Esophagus (tissue), 2 donors: ENCODE measurements around the gene BRD7. TPM values are rescaled to one million over a fixed set of nuclear protein-coding genes. Genes with fewer than 3 reads are reported as not detected.

Experiments used
- H3K27ac ChIP-seq, 2 donors: one replicate each; pipeline ENCODE4 v1.5.1; 2013; ENCODE audit warnings: low read depth in 2 of 2, mild to moderate bottlenecking in 2 of 2, inconsistent platforms in 1 of 2, low read length in 1 of 2, moderate library complexity in 1 of 2
- H3K27me3 ChIP-seq, 2 donors: one replicate each; pipeline ENCODE4 v1.6.1; 2013; ENCODE audit warnings: low read length in 2 of 2, control low read depth in 1 of 2, mild to moderate bottlenecking in 1 of 2; ENCODE audit not compliant: insufficient read depth in 2 of 2, control insufficient read depth in 1 of 2
- H3K36me3 ChIP-seq, 2 donors: one replicate each; pipeline ENCODE4 v1.6.1; 2013; ENCODE audit warnings: low read length in 1 of 2; ENCODE audit not compliant: control insufficient read depth in 2 of 2, insufficient read depth in 2 of 2
- H3K4me1 ChIP-seq, 2 donors: one replicate each; pipeline ENCODE4 v1.6.1; 2013; ENCODE audit warnings: low read length in 1 of 2; ENCODE audit not compliant: control insufficient read depth in 2 of 2, insufficient read depth in 2 of 2
- H3K4me3 ChIP-seq, 2 donors: one replicate each; pipeline ENCODE4 v1.5.1; 2013; ENCODE audit warnings: low read length in 2 of 2, mild to moderate bottlenecking in 2 of 2, low read depth in 1 of 2, moderate library complexity in 1 of 2
- H3K9me3 ChIP-seq, 2 donors: one replicate each; pipeline ENCODE4 v1.6.1; 2013; ENCODE audit warnings: mild to moderate bottlenecking in 2 of 2, low read depth in 1 of 2, low read length in 1 of 2, moderate library complexity in 1 of 2; ENCODE audit not compliant: control insufficient read depth in 2 of 2, insufficient read depth in 1 of 2
- WGBS, 2 donors: extraction: QIAGEN DNeasy Blood & Tissue Kit; methylation state at CpG; one replicate each; pipeline ENCODE4 v1.1.7; 2013; 5-methylcytosine and 5-hydroxymethylcytosine counted together
- polyA plus RNA-seq, 2 donors: library from polyadenylated mRNA; stranded (reverse); fragments of 200-250 nt; gene quantifications; one replicate each; pipeline ENCODE4 v1.2.3, GENCODE V29; 2013
- donor health status: healthy with polysubstance abuse.
- donor health status: Bipolar disorder and iron deficiency.

The BRD7 gene
- polyA plus RNA-seq, 2 donors, result 42.1 to 45.0 TPM

DNA sequence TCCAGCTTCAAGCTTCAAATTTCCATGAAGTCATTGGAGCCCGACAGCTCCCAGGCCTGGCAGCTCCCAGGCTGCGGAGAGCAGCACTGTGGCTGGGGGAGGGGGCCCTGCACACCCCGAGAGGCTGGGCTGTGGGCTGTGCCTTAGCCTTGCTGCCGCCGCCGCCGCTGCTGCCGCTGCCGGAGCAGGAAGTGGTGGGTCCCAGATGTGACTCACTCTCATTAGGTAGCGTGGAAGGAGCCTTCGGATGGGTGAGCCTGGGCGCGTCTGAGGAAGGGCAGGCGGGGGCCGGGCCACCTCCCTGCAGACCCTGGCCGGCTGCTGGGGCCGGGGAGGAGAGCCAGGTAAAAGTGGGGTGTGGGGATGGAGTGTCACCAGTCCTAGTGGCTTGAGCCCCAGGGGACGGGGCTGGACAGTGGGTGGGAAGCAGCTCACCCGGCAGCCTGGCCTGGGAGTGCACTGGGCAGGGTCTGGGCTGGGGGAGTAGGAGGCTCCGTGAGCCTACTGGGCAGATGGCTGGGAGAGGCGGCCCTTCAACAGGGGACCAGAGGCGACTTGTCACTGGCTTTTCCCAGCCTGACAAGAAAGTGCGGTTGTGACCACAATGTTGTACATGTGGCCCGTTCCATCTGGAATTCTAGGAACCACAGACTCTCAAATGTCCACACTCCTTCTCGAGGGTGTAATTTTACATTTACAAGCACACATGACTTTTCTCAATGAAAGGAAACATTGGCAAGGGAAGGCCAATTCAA is 102.3 kb downstream of the BRD7 start, which contains the start of gene ADCY7:
Gene ADCY7, plus strand, starts transcription at position 215 of the 755 bp plus-strand sequence. CDS start 21,629 bp downstream, outside the sequence.
- Histone ChIP-seq H3K4me1 (peaks cover 7 to 12% of the 10 kb centered on the region in 2 donors), H3K27ac (peak within 1 kb of the TSS; percentile 62 to 79), H3K27me3 (no peaks in the 10 kb centered on the region), H3K9me3 (no peaks in the 10 kb centered on the region), H3K4me3 (peak within 1 kb of the TSS; percentile 24 to 41), H3K36me3 (no peaks in the 10 kb centered on the region)
- 15 to 25% methylated on average over 24 to 25 of the region's 25 CpGs for WGBS, 2 donors

Other genes with a start within 250 kb of the BRD7 start
- 1 to 10 TPM; 2.6 to 3.0 TPM for gene TENT4B, start 215.7 kb downstream of the BRD7 start, polyA plus RNA-seq
- 1 to 10 TPM; 8.9 to 9.5 TPM for gene ADCY7, start 102.4 kb downstream of the BRD7 start, polyA plus RNA-seq
- 1 to 10 TPM; 1.1 to 2.0 TPM for gene NKD1, start 179.4 kb upstream of the BRD7 start, polyA plus RNA-seq